Ectodermal cell (in vitro differentiated cells): Measurements from ENCODE around the gene PAX2.

ENCODE experiments used
- H3K27ac ChIP-seq: 2 replicates; pipeline ENCODE4 v1.7.0; 2013; ENCODE audit warnings: mild to moderate bottlenecking, low read depth, low read length; ENCODE audit not compliant: insufficient read depth, poor library complexity, severe bottlenecking
- H3K27me3 ChIP-seq: 2 replicates; pipeline ENCODE4 v1.7.0; 2013; ENCODE audit warnings: mild to moderate bottlenecking, low read length; ENCODE audit not compliant: insufficient read depth, control insufficient read depth, poor library complexity, severe bottlenecking
- H3K36me3 ChIP-seq: one replicate; pipeline ENCODE4 v1.7.0; 2013; ENCODE audit warnings: low read length; ENCODE audit not compliant: control insufficient read depth, insufficient read depth
- H3K4me1 ChIP-seq: one replicate; pipeline ENCODE4 v1.7.0; 2013; ENCODE audit warnings: low read length; ENCODE audit not compliant: control insufficient read depth, insufficient read depth
- H3K4me3 ChIP-seq: 2 replicates; pipeline ENCODE4 v1.7.0; 2013; ENCODE audit warnings: low read depth, low read length, control low read depth; ENCODE audit not compliant: insufficient read depth
- H3K9me3 ChIP-seq: 2 replicates; pipeline ENCODE4 v1.7.0; 2013; ENCODE audit warnings: mild to moderate bottlenecking, low read length, moderate library complexity; ENCODE audit not compliant: control insufficient read depth
- WGBS, 2 experiments: methylation state at CpG; one replicate each; pipeline ENCODE4 v1.1.7; 2013; ENCODE audit warnings: missing lambda C conversion rate in 2 of 2; 5-methylcytosine and 5-hydroxymethylcytosine counted together

PAX2 gene

GRCh38 chr10:100827819-100828737 is 82.7 kb downstream of the PAX2 start:
- H3K9me3 ChIP-seq, result no peaks in the 10 kb centered on the region
- H3K4me1 ChIP-seq, result peaks cover 32% of the 10 kb centered on the region
- 0 to 1% methylated on average over 69 of the region's 69 CpGs for WGBS, 2 experiments
- H3K4me3 ChIP-seq, result no peak overlapping the region
- no peaks in the 10 kb centered on the region for H3K36me3 ChIP-seq
- no peak overlapping the region for H3K27ac ChIP-seq
- H3K27me3 ChIP-seq, result peaks cover 100% of the 10 kb centered on the region

GRCh38 chr10:100828738-100829096 is 83.3 kb downstream of the PAX2 start:
- WGBS, 2 experiments, result 0 to 1% methylated on average over 15 to 18 of the region's 20 CpGs
- Histone ChIP-seq H3K9me3 (no peaks in the 10 kb centered on the region), H3K27me3 (peaks cover 100% of the 10 kb centered on the region), H3K4me3 (no peak overlapping the region), H3K36me3 (no peaks in the 10 kb centered on the region), H3K4me1 (peaks cover 32% of the 10 kb centered on the region), H3K27ac (no peak overlapping the region)

- peaks cover 32% of the 10 kb centered on the region for H3K4me1 ChIP-seq
- no peaks in the 10 kb centered on the region for H3K36me3 ChIP-seq
- H3K27me3 ChIP-seq, result peaks cover 100% of the 10 kb centered on the region
- WGBS, 2 experiments, result 3% methylated on average over 54 to 58 of the region's 58 CpGs
- H3K27ac ChIP-seq, result no peak overlapping the region
- H3K9me3 ChIP-seq, result no peaks in the 10 kb centered on the region
- H3K4me3 ChIP-seq, result peak overlapping the region; percentile 7
These were observed 83.9 kb downstream of the PAX2 start for GRCh38 chr10:100829097-100829870.

- no peaks in the 10 kb centered on the region for H3K36me3 ChIP-seq
- peaks cover 100% of the 10 kb centered on the region for H3K27me3 ChIP-seq
- H3K9me3 ChIP-seq, result no peaks in the 10 kb centered on the region
- H3K4me3 ChIP-seq, result no peak overlapping the region
- no peak overlapping the region for H3K27ac ChIP-seq
- 6 to 7% methylated on average over 44 of the region's 44 CpGs for WGBS, 2 experiments
- peaks cover 32% of the 10 kb centered on the region for H3K4me1 ChIP-seq
These were observed 84.7 kb downstream of the PAX2 start for GRCh38 chr10:100829933-100830727.

- no peaks in the 10 kb centered on the region for H3K36me3 ChIP-seq
- H3K4me3 ChIP-seq, result no peak overlapping the region
- no peaks in the 10 kb centered on the region for H3K9me3 ChIP-seq
- WGBS, 2 experiments, result 14 to 20% methylated on average over 1 of the region's 1 CpG
- H3K27ac ChIP-seq, result no peak overlapping the region
- peaks cover 31% of the 10 kb centered on the region for H3K4me1 ChIP-seq
- peaks cover 100% of the 10 kb centered on the region for H3K27me3 ChIP-seq
These were observed 85.3 kb downstream of the PAX2 start for GRCh38 chr10:100830728-100831111.

GRCh38 chr10:100831742-100832141 is 86.4 kb downstream of the PAX2 start:
- Histone ChIP-seq H3K4me3 (no peak overlapping the region), H3K36me3 (no peaks in the 10 kb centered on the region), H3K4me1 (peaks cover 26% of the 10 kb centered on the region), H3K27ac (no peak overlapping the region), H3K27me3 (peaks cover 100% of the 10 kb centered on the region), H3K9me3 (no peaks in the 10 kb centered on the region)
- 84 to 92% methylated on average over 1 of the region's 1 CpG for WGBS, 2 experiments

GRCh38 chr10:100835810-100836209 is 90.4 kb downstream of the PAX2 start:
- Histone ChIP-seq H3K27me3 (peaks cover 94% of the 10 kb centered on the region), H3K4me3 (no peak overlapping the region), H3K9me3 (no peaks in the 10 kb centered on the region), H3K27ac (no peak overlapping the region), H3K36me3 (no peaks in the 10 kb centered on the region), H3K4me1 (no peaks in the 10 kb centered on the region)
- 80 to 84% methylated on average over 7 of the region's 7 CpGs for WGBS, 2 experiments

- no peak overlapping the region for H3K27ac ChIP-seq
- peaks cover 87% of the 10 kb centered on the region for H3K27me3 ChIP-seq
- no peak overlapping the region for H3K4me3 ChIP-seq
These were observed 91.5 kb downstream of the PAX2 start for GRCh38 chr10:100836891-100837290.

GRCh38 chr10:100837300-100837699 is 91.9 kb downstream of the PAX2 start:
- H3K27me3 ChIP-seq, result peaks cover 87% of the 10 kb centered on the region
- no peak overlapping the region for H3K27ac ChIP-seq
- no peak overlapping the region for H3K4me3 ChIP-seq
- 54 to 65% methylated on average over 3 of the region's 3 CpGs for WGBS, 2 experiments
- H3K4me1 ChIP-seq, result no peaks in the 10 kb centered on the region
- no peaks in the 10 kb centered on the region for H3K36me3 ChIP-seq
- no peaks in the 10 kb centered on the region for H3K9me3 ChIP-seq

More at GRCh38 chr10:100836891-100837290, 91.5 kb downstream of the PAX2 start:
- Histone ChIP-seq H3K4me1 (no peaks in the 10 kb centered on the region), H3K9me3 (no peaks in the 10 kb centered on the region), H3K36me3 (no peaks in the 10 kb centered on the region)

- Histone ChIP-seq H3K9me3 (no peaks in the 10 kb centered on the region), H3K36me3 (no peaks in the 10 kb centered on the region), H3K4me3 (no peak overlapping the region), H3K27me3 (peaks cover 76% of the 10 kb centered on the region), H3K4me1 (no peaks in the 10 kb centered on the region), H3K27ac (no peak overlapping the region)
- 90 to 92% methylated on average over 3 of the region's 3 CpGs for WGBS, 2 experiments
These were observed 93.6 kb downstream of the PAX2 start for GRCh38 chr10:100838986-100839385.
